Right ventricle myocardium inferior (tissue), 1 donor: ENCODE results near the gene LPXN. TPM values are rescaled to one million over a fixed set of nuclear protein-coding genes. Genes with fewer than 3 reads are reported as not detected.

Experiments
- ATAC-seq: fragments of 200-7000 bp; cut with Tn5 transposase; one replicate; pipeline ENCODE4 v1.9.1; 2020; ENCODE audit warnings: mild to moderate bottlenecking, moderate library complexity
- DNase-seq: peaks from one replicate; pipeline ENCODE4 v3.0.0; 2021; ENCODE audit errors: missing footprints
- intact Hi-C: fragments of 100-400 bp; cut with DNase I; formaldehyde crosslinking; loops from one replicate; pipeline ENCODE4 v1.11.0; 2022
- total RNA-seq: library from RNA; stranded (reverse); fragmentation: NEBNext Ultra II Directional; extraction: Animal tissue kit (Norgen Biotek cat#: 25700); gene quantifications from one replicate; pipeline ENCODE4 v1.2.1, GENCODE V29; 2021
- donor health status: DM: no; HTN: yes; CAD: no; lungs with severe emphysema.

LPXN gene
- total RNA-seq, 1 donor from 2014 or later, result 3.9 TPM

DNA sequence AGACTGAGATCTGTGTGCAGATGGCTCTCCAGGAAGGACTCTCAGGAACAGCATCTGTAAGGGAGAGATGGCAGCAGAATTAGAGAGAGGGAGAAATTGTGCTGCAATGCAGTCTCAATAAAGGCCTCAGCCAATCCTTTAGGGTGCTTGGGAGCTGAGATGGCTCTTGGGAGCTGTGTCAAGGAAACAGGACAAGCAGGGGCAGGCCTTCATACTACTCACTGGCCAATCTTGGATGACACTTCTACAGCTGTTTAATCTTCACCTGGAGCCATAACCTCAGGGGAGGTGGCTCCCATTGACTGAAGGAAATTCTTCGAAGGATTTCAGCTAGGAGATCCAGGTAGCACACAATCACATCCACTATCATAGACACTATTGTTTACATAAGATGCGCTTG is 77.7 kb downstream of the LPXN start:
- ATAC-seq, result no peak
- intact Hi-C loops, result no loop called here
- no peak for DNase-seq

DNA sequence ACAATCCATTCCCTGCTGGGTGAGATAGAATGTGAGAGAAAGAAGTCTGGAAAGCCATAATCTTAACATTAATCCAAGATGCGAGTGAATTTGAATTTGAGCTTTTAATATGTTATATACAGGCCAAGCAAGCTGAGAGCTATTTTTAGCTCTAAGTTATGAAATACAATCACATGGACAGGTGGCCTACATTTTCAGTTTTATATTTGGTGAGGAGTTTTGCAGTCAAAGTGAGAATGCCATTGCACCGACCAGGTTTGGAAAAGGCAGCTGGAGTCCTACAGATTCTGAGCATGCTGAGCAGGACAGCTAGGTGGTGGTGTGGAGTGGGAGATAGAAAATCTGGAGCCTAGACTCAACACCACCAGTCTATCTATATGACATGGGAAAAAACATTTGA is 79.8 kb downstream of the LPXN start:
- ATAC-seq, result no peak
- no peak for DNase-seq
- intact Hi-C loops, result no loop called here

GRCh38 chr11:58494101-58494500 is 81.6 kb downstream of the LPXN start:
- DNase-seq (no peak), ATAC-seq (no peak)
- intact Hi-C loops, result no loop called here

GRCh38 chr11:58493676-58494075 is 82.0 kb downstream of the LPXN start:
- DNase-seq (no peak), ATAC-seq (no peak)
- intact Hi-C loops, result no loop called here

- ATAC-seq (no peak), DNase-seq (no peak)
- intact Hi-C loops, result no loop called here
Measured at GRCh38 chr11:58490827-58491226, 84.8 kb downstream of the LPXN start.

- DNase-seq, result no peak
- intact Hi-C loops, result no loop called here
- ATAC-seq, result no peak
Measured at GRCh38 chr11:58487170-58487569, 88.5 kb downstream of the LPXN start.

DNA sequence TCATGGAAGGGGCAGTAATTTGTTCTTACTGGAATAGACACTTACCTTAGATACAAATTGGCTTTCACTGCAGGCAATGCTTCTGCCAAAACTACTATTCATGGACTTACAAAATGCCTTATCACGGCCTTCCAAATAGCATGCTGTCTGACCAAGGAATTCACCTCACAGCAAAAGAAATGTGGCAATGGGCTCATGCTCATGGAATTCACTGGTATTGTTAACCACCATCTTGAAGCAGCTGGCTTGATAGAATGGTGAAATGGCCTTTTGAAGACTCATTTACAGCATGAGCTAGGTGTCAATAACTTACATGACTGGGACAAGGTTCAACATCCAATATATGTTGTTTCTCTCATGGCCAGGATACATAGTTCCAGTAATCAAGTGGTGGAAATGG is 89.7 kb downstream of the LPXN start:
- intact Hi-C loops, result no loop called here
- no peak for ATAC-seq
- no peak for DNase-seq

Other genes with a start within 250 kb of the LPXN start
- gene OR5B17, start 216.8 kb downstream of the LPXN start, total RNA-seq, result not detected
- not detected for gene OR5B3, start 169.0 kb downstream of the LPXN start, total RNA-seq
- not detected for gene OR5B2, start 147.7 kb downstream of the LPXN start, total RNA-seq
- not detected for gene OR5B12, start 133.6 kb downstream of the LPXN start, total RNA-seq
- not detected for gene OR5B21, start 67.8 kb downstream of the LPXN start, total RNA-seq
- gene ZFP91, start 3.2 kb upstream of the LPXN start, total RNA-seq, result 61.1 TPM
- 0.70 TPM for gene CNTF, start 46.8 kb upstream of the LPXN start, total RNA-seq
- gene GLYAT, start 156.1 kb upstream of the LPXN start, total RNA-seq, result 1.4 TPM